Tibial artery (tissue), 4 donors: Measurements from ENCODE around the gene ALDOB.

ENCODE experiments used
- DNase-seq, 2 donors: peaks; one replicate each; pipeline ENCODE4 v3.0.0-alpha.2; 2019
- H3K27ac ChIP-seq, 2 donors: fragments of 200-600 bp; sonication (generic) in 1 of 2; 1 replicate in 1 of 2; 2 replicates in 1 of 2; pipeline ENCODE4 v1.5.1; 2018 to 2019; ENCODE audit warnings: mild to moderate bottlenecking in 1 of 2
- H3K27me3 ChIP-seq, 2 donors: fragments of 200-600 bp; sonication (generic) in 1 of 2; one replicate each; pipeline versions ENCODE4 v1.5.1 to v1.6.0; 2016 to 2019
- H3K36me3 ChIP-seq, 3 donors: fragments of 200-600 bp; sonication (generic) in 2 of 3; one replicate each; pipeline ENCODE4 v1.5.1; 2016 to 2019; ENCODE audit warnings: mild to moderate bottlenecking in 2 of 3
- H3K4me1 ChIP-seq, 4 donors: fragments of 200-600 bp; sonication (generic) in 2 of 4; 1 replicate in 3 of 4; 2 replicates in 1 of 4; pipeline ENCODE4 v1.5.1; 2016 to 2019
- H3K4me3 ChIP-seq, 2 donors: fragments of 200-600 bp; sonication (generic) in 1 of 2; 1 replicate in 1 of 2; 2 replicates in 1 of 2; pipeline ENCODE4 v1.5.1; 2018 to 2019; ENCODE audit warnings: mild to moderate bottlenecking in 2 of 2
- H3K9me3 ChIP-seq, 3 donors: fragments of 200-600 bp; sonication (generic) in 1 of 3; one replicate each; pipeline ENCODE4 v1.5.1; 2016 to 2019
- CTCF ChIP-seq, 2 experiments: fragments of 200-600 bp in 1 of 2; fragments of 450-650 bp in 1 of 2; IDR thresholded peaks; one replicate each; pipeline ENCODE4 v1.5.1; 2017 to 2019; ENCODE audit warnings: antibody characterized with exemption in 2 of 2, mild to moderate bottlenecking in 1 of 2, moderate library complexity in 1 of 2
- intact Hi-C: fragments of 100-400 bp; cut with DNase I; formaldehyde crosslinking; loops from one replicate; pipeline ENCODE4 v1.15.0; 2023; ENCODE audit warnings: low total_unique reads

ALDOB gene

GRCh38 chr9:101398068-101398929 is 37.3 kb downstream of the ALDOB start, which contains the start of the genes MRPL50 and ZNF189:
Gene MRPL50, minus strand, starts transcription at chr9:101398618. Its CDS starts 26 bp downstream, at chr9:101398592.
Gene ZNF189, plus strand, starts transcription at chr9:101398851. Its CDS starts 306 bp downstream, at chr9:101399157.
- intact Hi-C loops: loop anchor here (5.0 kb wide), 1 partner anchor 134 kb away; the partner anchor contains the start of gene RNF20

GRCh38 chr9:101397746-101398067 is 37.9 kb downstream of the ALDOB start:
- Histone ChIP-seq H3K36me3 (peaks cover 24 to 27% (median 27%) of the 10 kb centered on the region in 3 donors), H3K9me3 (peaks cover 0 to 6% (median 0%) of the 10 kb centered on the region in 3 donors), H3K27me3 (no peaks in the 10 kb centered on the region), H3K4me3 (peak overlapping the region; percentile 77 to 82), H3K4me1 (peaks cover 0 to 38% (median 21%) of the 10 kb centered on the region in 4 donors), H3K27ac (peak overlapping the region; percentile 85 to 89)
- intact Hi-C loops: loop anchor here (5.0 kb wide), 1 partner anchor 135 kb away; the partner anchor contains the start of gene RNF20
- no peak for DNase-seq
- no peak for TF ChIP-seq CTCF (IDR thresholded peaks at IDR 0.05)

More at GRCh38 chr9:101398068-101398929, 37.3 kb downstream of the ALDOB start, which contains the start of the genes MRPL50 and ZNF189:
- Histone ChIP-seq H3K36me3 (peaks cover 30 to 33% (median 33%) of the 10 kb centered on the region in 3 donors), H3K9me3 (peaks cover 0 to 12% (median 0%) of the 10 kb centered on the region in 3 donors), H3K27me3 (no peaks in the 10 kb centered on the region), H3K4me3 (peak within 1 kb of the TSS; percentile 77 to 82), H3K4me1 (peaks cover 0 to 38% (median 21%) of the 10 kb centered on the region in 4 donors), H3K27ac (peak within 1 kb of the TSS; percentile 85 to 89)
- DNase-seq: peak; percentile 99
- TF ChIP-seq CTCF (IDR thresholded peaks at IDR 0.05): no peak

- H3K4me1 ChIP-seq: peaks cover 0 to 20% (median 9%) of the 10 kb centered on the region in 4 donors
- peaks cover 10 to 16% (median 11%) of the 10 kb centered on the region in 3 donors for H3K36me3 ChIP-seq
- no peak overlapping the region for H3K4me3 ChIP-seq
- no peaks in the 10 kb centered on the region for H3K9me3 ChIP-seq
- no peak for TF ChIP-seq CTCF (IDR thresholded peaks at IDR 0.05)
- no peak for DNase-seq
- no peak overlapping the region for H3K27ac ChIP-seq
- H3K27me3 ChIP-seq: no peaks in the 10 kb centered on the region
- intact Hi-C loops: loop anchor here (5.0 kb wide), 1 partner anchor 138 kb away; the partner anchor contains the start of gene RNF20
These were observed 40.9 kb downstream of the ALDOB start for GRCh38 chr9:101394687-101395086.

GRCh38 chr9:101393135-101393534 is 42.4 kb downstream of the ALDOB start:
- TF ChIP-seq CTCF (IDR thresholded peaks at IDR 0.05): no peak
- intact Hi-C loops: no loop called here
- Histone ChIP-seq H3K4me3 (no peak overlapping the region), H3K4me1 (peaks cover 0 to 16% (median 5%) of the 10 kb centered on the region in 4 donors), H3K36me3 (peaks cover 17 to 28% (median 25%) of the 10 kb centered on the region in 3 donors), H3K9me3 (no peaks in the 10 kb centered on the region), H3K27me3 (no peaks in the 10 kb centered on the region), H3K27ac (no peak overlapping the region)
- no peak for DNase-seq

- no peak for DNase-seq
- H3K36me3 ChIP-seq: peaks cover 17 to 32% (median 26%) of the 10 kb centered on the region in 3 donors
- H3K27ac ChIP-seq: no peak overlapping the region
- H3K4me1 ChIP-seq: no peaks in the 10 kb centered on the region
- no peaks in the 10 kb centered on the region for H3K27me3 ChIP-seq
- no peak overlapping the region for H3K4me3 ChIP-seq
- H3K9me3 ChIP-seq: peaks cover 0 to 7% (median 7%) of the 10 kb centered on the region in 3 donors
- intact Hi-C loops: no loop called here
- TF ChIP-seq CTCF (IDR thresholded peaks at IDR 0.05): no peak
These were observed 47.0 kb downstream of the ALDOB start for GRCh38 chr9:101388507-101388993.
